Left lobe of liver (tissue), 2 donors: Measurements from ENCODE around the gene GSC2. TPM values are rescaled to one million over a fixed set of nuclear protein-coding genes. Genes with fewer than 3 reads are reported as not detected.

Experiments used
- ATAC-seq: fragments of 200-7000 bp; cut with Tn5 transposase; one replicate; pipeline ENCODE4 v1.9.1; 2020; ENCODE audit warnings: mild to moderate bottlenecking, moderate library complexity
- DNase-seq: peaks from one replicate; pipeline ENCODE4 v3.0.0-alpha.2; 2020; ENCODE audit warnings: low spot score
- total RNA-seq: library from RNA; stranded (reverse); gene quantifications from one replicate; pipeline ENCODE4 v1.2.1, GENCODE V29; 2021
- donor health status: DM: no; HTN: no; CAD: no; lungs with moderate emphysema.
- donor health status: DM: no; HTN: yes; CAD: no.

The GSC2 gene
- total RNA-seq, 1 donor from 2014 or later = not detected

- no peak for ATAC-seq
- DNase-seq = no peak
These were observed 15.2 kb downstream of the GSC2 start for GRCh38 chr22:19134874-19135273.

- ATAC-seq (no peak), DNase-seq (no peak)
These were observed 15.8 kb downstream of the GSC2 start for GRCh38 chr22:19134176-19134831.

GRCh38 chr22:19133561-19133960, 16.5 kb downstream of the GSC2 start:
- no peak for ATAC-seq
- no peak for DNase-seq

- peak; percentile 15 for ATAC-seq
- DNase-seq = no peak
These were observed 17.2 kb downstream of the GSC2 start for GRCh38 chr22:19132693-19133400.

- ATAC-seq (no peak), DNase-seq (no peak)
These were observed 17.9 kb downstream of the GSC2 start for GRCh38 chr22:19132153-19132552.

GRCh38 chr22:19131685-19132015, 18.4 kb downstream of the GSC2 start:
- DNase-seq = no peak
- ATAC-seq = no peak

GRCh38 chr22:19130959-19131684, 19.0 kb downstream of the GSC2 start, which contains the start of gene TSSK2:
Gene TSSK2 (plus strand): TSS chr22:19131308. CDS start chr22:19131400, 92 bp downstream.
- DNase-seq = no peak
- ATAC-seq = no peak

- ATAC-seq (no peak), DNase-seq (no peak)
These were observed 20.2 kb downstream of the GSC2 start for GRCh38 chr22:19129871-19130270.

- no peak for ATAC-seq
- DNase-seq = no peak
These were observed 21.0 kb downstream of the GSC2 start for GRCh38 chr22:19128946-19129727.

- no peak for DNase-seq
- no peak for ATAC-seq
These were observed 22.1 kb downstream of the GSC2 start for GRCh38 chr22:19128009-19128401.

GRCh38 chr22:19127329-19128008, 22.6 kb downstream of the GSC2 start:
- no peak for ATAC-seq
- no peak for DNase-seq

- ATAC-seq = no peak
- no peak for DNase-seq
These were observed 23.5 kb downstream of the GSC2 start for GRCh38 chr22:19126309-19127273.

GRCh38 chr22:19125474-19126308, 24.4 kb downstream of the GSC2 start:
- no peak for ATAC-seq
- no peak for DNase-seq

- DNase-seq (no peak), ATAC-seq (no peak)
These were observed 25.1 kb downstream of the GSC2 start for GRCh38 chr22:19125011-19125410.

- ATAC-seq = no peak
These were observed 25.7 kb downstream of the GSC2 start for GRCh38 chr22:19124377-19124776.

GRCh38 chr22:19123936-19124335, 26.2 kb downstream of the GSC2 start:
- DNase-seq (no peak), ATAC-seq (no peak)

More at GRCh38 chr22:19124377-19124776, 25.7 kb downstream of the GSC2 start:
- DNase-seq = no peak

GRCh38 chr22:19122752-19123492, 27.2 kb downstream of the GSC2 start:
- DNase-seq = no peak
- ATAC-seq = peak; percentile 37
